Esophagus (tissue), 2 donors: ENCODE data around the gene ABCB6. TPM values are rescaled to one million over a fixed set of nuclear protein-coding genes. Genes with fewer than 3 reads are reported as not detected.
"Not testable (repeated sequence)": the region's sequence is repeated elsewhere in the genome, so short reads cannot be mapped to it uniquely, and the experiment has no call there.

Experiments used
- H3K27ac ChIP-seq, 2 donors: one replicate each; pipeline ENCODE4 v1.5.1; 2013; ENCODE audit warnings: low read depth in 2 of 2, mild to moderate bottlenecking in 2 of 2, inconsistent platforms in 1 of 2, low read length in 1 of 2, moderate library complexity in 1 of 2
- H3K27me3 ChIP-seq, 2 donors: one replicate each; pipeline ENCODE4 v1.6.1; 2013; ENCODE audit warnings: low read length in 2 of 2, control low read depth in 1 of 2, mild to moderate bottlenecking in 1 of 2; ENCODE audit not compliant: insufficient read depth in 2 of 2, control insufficient read depth in 1 of 2
- H3K36me3 ChIP-seq, 2 donors: one replicate each; pipeline ENCODE4 v1.6.1; 2013; ENCODE audit warnings: low read length in 1 of 2; ENCODE audit not compliant: control insufficient read depth in 2 of 2, insufficient read depth in 2 of 2
- H3K4me1 ChIP-seq, 2 donors: one replicate each; pipeline ENCODE4 v1.6.1; 2013; ENCODE audit warnings: low read length in 1 of 2; ENCODE audit not compliant: control insufficient read depth in 2 of 2, insufficient read depth in 2 of 2
- H3K4me3 ChIP-seq, 2 donors: one replicate each; pipeline ENCODE4 v1.5.1; 2013; ENCODE audit warnings: low read length in 2 of 2, mild to moderate bottlenecking in 2 of 2, low read depth in 1 of 2, moderate library complexity in 1 of 2
- H3K9me3 ChIP-seq, 2 donors: one replicate each; pipeline ENCODE4 v1.6.1; 2013; ENCODE audit warnings: mild to moderate bottlenecking in 2 of 2, low read depth in 1 of 2, low read length in 1 of 2, moderate library complexity in 1 of 2; ENCODE audit not compliant: control insufficient read depth in 2 of 2, insufficient read depth in 1 of 2
- WGBS, 2 donors: extraction: QIAGEN DNeasy Blood & Tissue Kit; methylation state at CpG; one replicate each; pipeline ENCODE4 v1.1.7; 2013; 5-methylcytosine and 5-hydroxymethylcytosine counted together
- polyA plus RNA-seq, 2 donors: library from polyadenylated mRNA; stranded (reverse); fragments of 200-250 nt; gene quantifications; one replicate each; pipeline ENCODE4 v1.2.3, GENCODE V29; 2013
- donor health status: healthy with polysubstance abuse.
- donor health status: Bipolar disorder and iron deficiency.

ABCB6 gene
- polyA plus RNA-seq = 10 to 100 TPM; 24.5 to 45.2 TPM

DNA sequence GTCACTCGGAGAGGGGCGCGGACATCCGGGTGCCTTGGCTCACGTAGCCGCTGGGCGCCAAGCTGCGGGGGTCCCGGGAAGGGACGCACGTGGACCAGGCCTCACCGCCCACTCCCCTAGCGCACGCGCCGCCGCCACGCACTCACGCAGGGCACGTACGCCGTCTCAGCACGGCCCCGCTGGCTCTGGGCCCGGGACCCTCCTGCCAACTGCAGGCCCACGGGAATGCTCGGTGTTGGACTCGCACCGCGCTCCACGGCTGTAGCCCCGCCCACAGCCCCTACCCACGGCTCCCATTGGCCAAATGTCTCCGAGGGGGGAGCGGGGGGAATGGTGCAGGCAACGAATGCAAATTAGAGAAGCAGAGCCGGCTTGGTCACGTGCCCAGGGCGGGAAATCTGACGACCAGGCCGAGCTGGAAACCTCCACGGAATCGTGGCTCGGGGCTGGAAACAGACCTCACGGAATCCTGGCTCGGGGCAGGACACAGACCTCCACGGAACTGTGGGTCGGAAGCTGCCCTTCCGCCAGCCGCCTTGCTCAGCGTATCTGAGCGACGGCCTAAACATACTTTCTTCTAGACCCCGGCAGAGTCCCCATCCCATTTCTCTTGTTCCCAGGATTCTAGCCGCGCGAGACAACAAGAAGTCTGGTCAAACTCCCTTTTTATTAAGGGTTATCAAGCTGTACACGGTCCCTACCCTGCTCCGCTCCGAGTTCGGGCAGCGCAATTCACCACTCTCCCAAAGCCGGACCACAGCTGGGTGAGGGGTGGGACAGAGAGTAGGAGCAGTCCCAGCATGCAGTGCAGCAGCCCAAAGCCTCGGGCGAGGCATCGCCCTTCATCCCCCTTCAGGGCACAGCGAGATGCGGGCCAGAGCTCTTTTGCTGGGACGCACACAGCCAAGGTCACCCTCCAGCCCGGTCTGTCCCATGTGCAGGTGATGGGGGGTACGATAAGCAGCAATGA lies at the start of gene ABCB6:
TSS of gene ABCB6 (minus strand) at position 227 of the 970 bp plus-strand sequence. CDS start 285 bp downstream, outside the sequence.
- Histone ChIP-seq H3K4me3 (peak within 1 kb of the TSS; percentile 43 to 47), H3K27me3 (no peaks in the 10 kb centered on the region), H3K27ac (peak within 1 kb of the TSS; percentile 96 to 97), H3K36me3 (peaks cover 18 to 53% of the 10 kb centered on the region in 2 donors), H3K4me1 (peaks cover 0 to 11% of the 10 kb centered on the region in 2 donors), H3K9me3 (no peaks in the 10 kb centered on the region)
- 10 to 12% methylated on average over 61 to 71 of the region's 71 CpGs for WGBS, 2 donors

DNA sequence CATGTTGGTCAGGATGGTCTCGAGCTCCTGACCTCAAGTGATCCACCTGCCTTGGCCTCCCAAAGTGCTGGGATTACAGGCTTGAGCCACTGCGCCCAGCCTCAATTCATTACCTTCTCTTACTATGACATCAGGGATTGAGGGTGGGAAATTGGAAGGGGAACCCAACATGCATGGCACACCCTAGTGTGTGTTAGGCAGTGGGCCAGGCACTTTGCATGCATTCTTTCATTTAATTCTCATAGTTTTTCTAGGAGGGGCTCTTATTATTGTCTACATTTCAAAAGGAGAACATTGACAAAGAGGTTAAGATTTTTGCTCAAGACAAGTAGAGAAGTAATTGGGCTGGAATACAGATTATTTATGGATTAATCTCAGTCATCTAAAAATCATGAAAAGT lies 49.5 kb upstream of the ABCB6 start:
- Histone ChIP-seq H3K4me1 (peaks cover 0 to 2% of the 10 kb centered on the region in 2 donors), H3K9me3 (no peaks in the 10 kb centered on the region), H3K36me3 (no peaks in the 10 kb centered on the region), H3K27ac (no peak overlapping the region), H3K27me3 (no peaks in the 10 kb centered on the region), H3K4me3 (no peak overlapping the region)
- WGBS, 2 donors = 80 to 91% methylated on average over 2 of the region's 2 CpGs

DNA sequence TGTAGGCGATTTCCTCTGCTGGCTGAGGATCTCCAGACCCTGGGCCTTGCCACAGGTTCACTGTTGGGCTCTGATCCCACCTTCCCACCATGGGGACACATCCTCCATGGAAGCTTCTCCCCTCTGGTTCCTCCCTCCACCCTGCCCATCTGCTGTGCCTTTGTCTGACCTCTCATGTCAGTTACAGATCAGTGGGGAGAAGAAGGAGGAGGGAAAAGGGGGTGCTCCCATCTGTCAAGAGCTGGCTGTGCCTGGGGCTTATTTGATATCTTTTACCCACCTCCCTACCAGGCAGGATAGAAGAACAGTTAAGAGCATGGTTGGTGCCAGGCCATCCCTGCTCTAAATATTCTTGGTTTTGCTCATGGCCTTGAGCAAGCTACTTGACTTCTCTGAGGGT lies 48.1 kb upstream of the ABCB6 start:
- Histone ChIP-seq H3K9me3 (no peaks in the 10 kb centered on the region), H3K4me1 (peaks cover 0 to 2% of the 10 kb centered on the region in 2 donors), H3K36me3 (no peaks in the 10 kb centered on the region), H3K27ac (no peak overlapping the region), H3K27me3 (no peaks in the 10 kb centered on the region), H3K4me3 (no peak overlapping the region)
- WGBS, 2 donors = 88 to 100% methylated on average over 1 of the region's 1 CpG

DNA sequence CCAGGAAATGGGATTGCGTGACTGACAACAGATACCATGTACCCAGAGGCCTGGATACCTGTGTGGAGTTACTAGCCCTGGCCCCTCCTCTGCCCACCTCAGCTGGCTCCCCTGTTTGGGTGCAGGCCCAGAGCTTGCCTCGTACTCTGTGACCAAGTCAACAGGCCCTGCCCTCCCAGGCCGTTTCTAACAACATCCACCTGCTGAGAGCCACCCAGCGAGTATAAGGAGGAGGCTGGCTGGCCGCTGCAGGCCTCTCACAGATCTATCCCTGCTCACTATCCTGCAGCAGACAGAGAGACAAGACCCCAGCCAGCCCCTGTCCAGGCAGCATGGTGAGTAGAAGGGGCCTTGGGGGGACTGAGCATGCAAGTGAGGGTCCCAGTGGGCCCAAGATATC lies 47.5 kb upstream of the ABCB6 start:
- Histone ChIP-seq H3K9me3 (no peaks in the 10 kb centered on the region), H3K36me3 (no peaks in the 10 kb centered on the region), H3K4me1 (peaks cover 0 to 2% of the 10 kb centered on the region in 2 donors), H3K27me3 (no peaks in the 10 kb centered on the region), H3K27ac (no peak overlapping the region), H3K4me3 (no peak overlapping the region)
- WGBS, 2 donors = 62 to 72% methylated on average over 5 of the region's 5 CpGs

DNA sequence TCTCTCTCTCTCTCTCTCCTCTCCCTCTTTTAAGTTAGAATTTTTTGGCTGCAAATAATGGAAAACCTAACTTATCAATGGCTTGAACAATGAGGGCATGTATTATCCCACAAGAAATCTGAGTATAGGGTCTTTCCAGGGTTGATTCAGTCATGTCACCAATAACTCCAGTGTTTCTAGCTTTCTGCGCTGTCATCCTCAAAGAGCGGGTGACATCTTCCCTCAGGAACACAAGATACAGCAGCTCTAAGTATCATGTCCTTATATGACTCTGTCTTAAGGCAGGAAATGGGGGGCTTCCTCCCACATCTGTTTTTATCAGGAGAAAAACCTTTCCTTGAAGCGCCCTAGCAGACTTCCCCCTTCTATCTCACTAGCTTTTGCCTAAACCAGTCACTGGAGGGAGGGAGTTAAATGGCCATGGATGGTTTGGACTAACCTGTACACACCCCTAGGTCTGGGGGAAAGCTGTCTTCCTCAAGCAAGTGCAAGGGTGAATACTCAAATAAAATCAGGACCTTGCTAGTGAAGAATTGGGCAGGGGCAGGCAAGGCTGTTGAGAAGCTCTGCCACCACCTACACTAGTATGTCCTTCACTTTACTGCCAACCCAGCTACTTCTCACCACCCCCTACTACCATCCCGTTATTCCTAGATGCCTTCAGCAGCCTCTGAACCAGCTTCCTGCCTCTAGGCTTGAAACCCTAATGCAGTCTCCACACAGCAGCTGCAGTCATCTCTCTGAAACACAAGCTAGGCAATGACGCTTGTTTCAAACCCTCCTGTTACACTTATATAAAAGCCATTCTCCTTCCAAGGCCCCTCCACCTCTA lies 42.5 kb upstream of the ABCB6 start:
- no peaks in the 10 kb centered on the region for H3K9me3 ChIP-seq
- no peaks in the 10 kb centered on the region for H3K27me3 ChIP-seq
- no peak overlapping the region for H3K4me3 ChIP-seq
- no peaks in the 10 kb centered on the region for H3K4me1 ChIP-seq
- no peaks in the 10 kb centered on the region for H3K36me3 ChIP-seq
- H3K27ac ChIP-seq = no peak overlapping the region
- WGBS, 2 donors = 63 to 71% methylated on average over 5 of the region's 5 CpGs

DNA sequence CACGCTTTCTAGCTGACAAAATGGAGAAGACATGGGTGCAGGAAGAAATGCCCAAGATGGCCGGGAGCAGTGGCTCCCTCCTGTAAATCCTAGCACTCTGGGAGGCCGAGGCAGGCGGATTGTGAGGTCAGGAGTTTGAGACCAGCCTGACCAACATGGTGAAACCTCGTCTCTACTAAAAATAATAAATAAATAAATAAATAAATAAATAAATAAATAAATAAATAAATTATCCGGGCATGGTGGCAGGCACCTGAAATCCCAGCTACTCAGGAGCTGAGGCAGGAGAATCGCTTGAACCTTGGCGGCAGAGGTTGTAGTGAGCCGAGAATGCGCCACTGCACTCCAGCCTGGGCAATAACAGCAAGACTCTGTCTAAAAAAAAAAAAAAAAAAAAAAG lies 40.2 kb upstream of the ABCB6 start:
- H3K36me3 ChIP-seq, H3K27ac ChIP-seq, H3K4me1 ChIP-seq, H3K4me3 ChIP-seq, H3K9me3 ChIP-seq, H3K27me3 ChIP-seq: not testable (repeated sequence)
- 86 to 91% methylated on average over 10 of the region's 10 CpGs for WGBS, 2 donors

DNA sequence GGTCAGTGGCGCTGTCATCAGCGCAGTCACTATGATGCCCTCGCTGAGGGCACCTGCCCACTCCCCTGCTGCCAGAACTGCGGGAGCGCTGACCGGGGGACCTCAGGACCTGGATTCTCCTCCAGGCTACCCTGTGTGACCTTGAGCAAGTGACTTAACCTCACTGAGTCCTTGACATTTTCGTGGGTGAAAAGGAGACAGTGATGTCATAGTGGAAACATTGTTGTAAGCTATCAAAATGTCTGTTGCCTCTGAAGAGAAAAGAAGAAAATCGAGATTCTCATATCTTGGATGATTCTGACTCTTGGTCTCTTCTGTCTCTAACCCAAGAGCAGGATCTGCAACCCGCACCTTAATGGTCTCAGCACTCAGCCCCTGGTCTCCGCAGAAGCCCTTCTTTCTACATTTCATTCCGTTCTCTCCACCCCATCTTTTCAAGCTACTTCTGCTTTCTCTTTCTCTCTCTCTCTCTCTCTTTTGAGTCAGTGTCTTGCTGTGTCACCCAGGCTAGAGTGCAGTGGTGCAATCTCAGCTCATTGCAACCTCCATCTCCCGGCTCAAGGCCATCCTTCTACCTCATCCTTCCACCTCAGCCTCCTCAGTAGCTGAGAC lies 35.9 kb upstream of the ABCB6 start:
- WGBS, 2 donors = 24% methylated on average over 12 of the region's 12 CpGs
- peak overlapping the region; percentile 68 to 84 for H3K4me3 ChIP-seq
- H3K9me3 ChIP-seq = no peaks in the 10 kb centered on the region
- peaks cover 3 to 14% of the 10 kb centered on the region in 2 donors for H3K36me3 ChIP-seq
- H3K27ac ChIP-seq = peak overlapping the region; percentile 86 to 87
- peaks cover 8 to 25% of the 10 kb centered on the region in 2 donors for H3K4me1 ChIP-seq
- no peaks in the 10 kb centered on the region for H3K27me3 ChIP-seq

DNA sequence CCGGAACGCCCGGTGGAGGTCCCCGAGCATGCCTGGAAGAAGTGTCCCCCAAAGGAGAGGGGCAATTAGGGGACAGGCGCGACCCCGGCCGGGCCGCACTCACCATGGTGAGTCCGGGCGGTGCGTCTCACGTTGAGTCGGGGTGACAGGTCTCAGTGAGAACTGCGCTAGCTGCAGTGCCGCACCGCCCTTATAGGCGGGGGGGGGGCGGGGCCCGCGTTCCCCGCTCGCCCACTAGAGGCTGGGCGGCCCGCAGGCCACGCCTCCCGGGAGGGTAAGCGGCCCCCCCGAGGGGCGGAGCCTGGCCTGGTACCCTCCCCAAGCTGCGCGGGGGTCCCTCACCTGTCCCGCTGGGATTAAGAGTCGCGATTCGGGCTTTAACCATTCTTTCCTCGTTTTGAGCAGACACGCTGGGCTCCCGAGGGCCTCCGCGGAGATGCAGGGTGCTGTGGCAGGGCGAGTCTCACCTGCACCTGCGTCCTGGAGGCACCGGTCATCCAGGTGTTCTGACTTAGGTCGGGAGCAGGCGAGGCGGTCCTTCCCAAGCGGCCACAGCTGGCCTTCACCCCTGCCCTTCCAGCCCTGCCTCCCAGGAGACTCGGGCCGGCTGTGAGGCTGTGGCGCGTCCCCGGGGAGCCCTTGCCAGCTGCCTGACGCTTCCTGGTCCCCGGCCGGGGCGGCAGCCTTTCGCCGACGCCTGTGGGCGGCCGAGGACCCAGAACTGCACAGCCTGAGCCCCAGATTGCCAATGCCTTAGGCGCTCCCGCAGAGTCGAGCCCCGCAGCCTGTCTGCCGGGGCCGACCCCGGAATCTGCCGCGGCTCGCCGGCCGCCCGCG lies 35.2 kb upstream of the ABCB6 start, which contains the start of gene TUBA4A:
TSS of gene TUBA4A (minus strand) at position 166 of the 837 bp plus-strand sequence. CDS start at position 106, 60 bp downstream.
- Histone ChIP-seq H3K36me3 (peaks cover 3 to 14% of the 10 kb centered on the region in 2 donors), H3K4me1 (peaks cover 8 to 30% of the 10 kb centered on the region in 2 donors), H3K27me3 (no peaks in the 10 kb centered on the region), H3K9me3 (no peaks in the 10 kb centered on the region), H3K4me3 (peak within 1 kb of the TSS; percentile 68 to 84), H3K27ac (peak within 1 kb of the TSS; percentile 90 to 91)
- WGBS, 2 donors = 0 to 1% methylated on average over 74 to 76 of the region's 76 CpGs
